Subcutaneous preadipocyte (primary cell): Measurements from ENCODE around the gene SMAD6. TPM values are rescaled to one million over a fixed set of nuclear protein-coding genes. Genes with fewer than 3 reads are reported as not detected.

Source experiments
- total RNA-seq: library from RNA; depleted of rRNA; stranded (reverse); fragments of >200 nt; gene quantifications from 2 replicates; pipeline ENCODE4 v1.2.3, GENCODE V29; 2012

SMAD6 gene
- total RNA-seq = 7.7 and 13.9 TPM in 2 replicates

GRCh38 chr15:66702035-66702786 is at the start of gene SMAD6:
TSS of gene SMAD6 (plus strand) at chr15:66702236. CDS start at chr15:66703259, 1,023 bp downstream.

Other genes starting within 250 kb of the SMAD6 start
- gene SNAPC5, start 204.5 kb upstream of the SMAD6 start, total RNA-seq = 13.2 and 15.6 TPM in 2 replicates
- 2,872 and 3,457 TPM in 2 replicates for gene RPL4, start 197.4 kb upstream of the SMAD6 start, total RNA-seq
- gene ZWILCH, start 196.9 kb upstream of the SMAD6 start, total RNA-seq = 18.7 and 40.5 TPM in 2 replicates
- not detected in 2 replicates for gene LCTL, start 136.2 kb upstream of the SMAD6 start, total RNA-seq